Muscle of back (tissue), 10 donors: Measurements from ENCODE around the gene ZNF18. TPM values are rescaled to one million over a fixed set of nuclear protein-coding genes. Genes with fewer than 3 reads are reported as not detected.

ENCODE experiments used
- polyA plus RNA-seq, 10 donors: library from polyadenylated mRNA; unstranded; fragments of 120-200 nt; gene quantifications; one replicate each; pipeline ENCODE4 v1.2.1, GENCODE V29; 2013; ENCODE audit not compliant: insufficient read length in 10 of 10

Gene ZNF18
- polyA plus RNA-seq, 10 donors: 5.2 to 8.6 (median 6.7) TPM

Other genes starting within 250 kb of the ZNF18 start
- gene MAP2K4, start 23.4 kb upstream of the ZNF18 start, polyA plus RNA-seq: 10 to 100 TPM; 19.3 to 25.5 (median 22.7) TPM